ENCODE data around the gene IAH1. TPM values are rescaled to one million over a fixed set of nuclear protein-coding genes. Genes with fewer than 3 reads are reported as not detected.

Gene IAH1
- total RNA-seq, 2 donors from 2014 or later: 37.7 to 53.9 TPM

DNA sequence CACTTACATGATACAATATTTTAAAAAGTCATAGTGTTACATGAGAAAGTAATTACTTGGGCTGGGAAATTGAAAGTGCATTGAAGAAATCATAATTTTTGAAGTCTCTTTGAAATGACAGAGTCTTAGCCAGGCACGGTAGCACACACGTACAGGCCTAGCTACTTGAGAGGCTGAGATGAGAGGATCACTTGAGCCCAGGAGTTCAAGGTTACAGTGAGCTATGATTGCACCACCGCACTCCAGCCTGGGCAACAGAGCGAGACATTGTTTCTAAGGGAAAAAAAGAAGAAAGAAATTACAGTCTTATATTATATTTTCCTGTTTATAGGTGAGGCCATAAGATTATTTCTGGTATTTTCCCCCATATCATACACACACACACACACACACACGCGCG lies 9.2 kb upstream of the IAH1 start:
- TF ChIP-seq, protein P1, sequence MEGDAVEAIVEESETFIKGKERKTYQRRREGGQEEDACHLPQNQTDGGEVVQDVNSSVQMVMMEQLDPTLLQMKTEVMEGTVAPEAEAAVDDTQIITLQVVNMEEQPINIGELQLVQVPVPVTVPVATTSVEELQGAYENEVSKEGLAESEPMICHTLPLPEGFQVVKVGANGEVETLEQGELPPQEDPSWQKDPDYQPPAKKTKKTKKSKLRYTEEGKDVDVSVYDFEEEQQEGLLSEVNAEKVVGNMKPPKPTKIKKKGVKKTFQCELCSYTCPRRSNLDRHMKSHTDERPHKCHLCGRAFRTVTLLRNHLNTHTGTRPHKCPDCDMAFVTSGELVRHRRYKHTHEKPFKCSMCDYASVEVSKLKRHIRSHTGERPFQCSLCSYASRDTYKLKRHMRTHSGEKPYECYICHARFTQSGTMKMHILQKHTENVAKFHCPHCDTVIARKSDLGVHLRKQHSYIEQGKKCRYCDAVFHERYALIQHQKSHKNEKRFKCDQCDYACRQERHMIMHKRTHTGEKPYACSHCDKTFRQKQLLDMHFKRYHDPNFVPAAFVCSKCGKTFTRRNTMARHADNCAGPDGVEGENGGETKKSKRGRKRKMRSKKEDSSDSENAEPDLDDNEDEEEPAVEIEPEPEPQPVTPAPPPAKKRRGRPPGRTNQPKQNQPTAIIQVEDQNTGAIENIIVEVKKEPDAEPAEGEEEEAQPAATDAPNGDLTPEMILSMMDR (IDR thresholded peaks at IDR 0.05): no peak
- Histone ChIP-seq H3K27me3 (no peaks in the 10 kb centered on the region), H3K4me3 (no peak overlapping the region), H3K4me1 (no peaks in the 10 kb centered on the region), H3K27ac (no peak overlapping the region), H3K9ac (ENCODE audit: low read depth in 2 of 2, low read length in 2 of 2) (no peak overlapping the region), H3K36me3 (no peaks in the 10 kb centered on the region), H3K9me3 (no peaks in the 10 kb centered on the region)
- no peak for DNase-seq
- intact Hi-C loops (cut with DNase I): no loop called here

DNA sequence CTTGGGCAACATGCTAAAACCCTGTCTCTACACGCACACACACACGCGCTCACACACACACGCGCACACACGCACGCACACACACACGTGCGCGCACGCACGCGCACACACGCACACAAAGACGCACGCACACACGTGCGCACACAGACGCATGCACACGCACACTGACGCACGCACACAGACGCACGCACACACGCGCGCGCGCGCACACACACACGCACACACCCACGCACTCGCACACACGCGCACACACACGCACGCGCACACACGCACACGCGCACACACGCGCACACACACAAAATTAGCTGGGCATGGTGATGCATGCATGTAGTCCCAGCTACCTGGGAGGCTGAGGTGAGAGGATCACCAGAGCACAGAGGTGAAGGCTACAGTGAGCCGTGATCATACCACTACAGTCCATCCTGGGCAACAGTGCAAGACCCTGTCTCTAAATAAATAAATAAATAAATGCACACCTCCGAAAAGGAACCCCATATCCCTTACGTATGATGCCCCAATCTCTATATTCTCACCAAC lies 8.1 kb upstream of the IAH1 start:
- H3K9me3 ChIP-seq: no peaks in the 10 kb centered on the region
- H3K4me1 ChIP-seq: no peaks in the 10 kb centered on the region
- H3K36me3 ChIP-seq: no peaks in the 10 kb centered on the region
- no peak for DNase-seq
- TF ChIP-seq, protein P1 (IDR thresholded peaks at IDR 0.05): no peak
- intact Hi-C loops (cut with DNase I): no loop called here
- H3K9ac ChIP-seq (ENCODE audit: low read depth in 2 of 2, low read length in 2 of 2): no peak overlapping the region
- no peak overlapping the region for H3K4me3 ChIP-seq
- no peak overlapping the region for H3K27ac ChIP-seq
- H3K27me3 ChIP-seq: no peaks in the 10 kb centered on the region

DNA sequence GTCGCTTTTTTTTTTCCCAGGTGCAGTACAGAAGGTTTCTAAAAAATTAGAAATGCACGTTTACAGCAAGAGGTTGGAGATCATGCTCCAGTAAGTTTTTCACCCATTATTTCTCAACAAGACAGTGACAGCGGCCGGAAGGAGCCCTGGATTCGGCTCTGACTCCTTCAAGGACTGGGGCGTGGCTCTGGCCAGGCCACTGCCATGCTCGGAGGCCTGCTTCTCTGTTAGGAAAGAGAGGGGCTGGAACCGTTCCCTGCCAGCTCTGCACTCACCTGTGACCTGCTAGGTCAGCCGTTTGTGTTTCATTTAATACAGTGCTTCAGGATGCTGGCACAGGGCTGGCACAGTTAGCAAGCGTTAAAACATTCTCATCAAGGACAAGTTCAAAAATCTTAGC lies 6.7 kb upstream of the IAH1 start:
- Histone ChIP-seq H3K4me3 (no peak overlapping the region), H3K9me3 (no peaks in the 10 kb centered on the region), H3K36me3 (no peaks in the 10 kb centered on the region), H3K27me3 (no peaks in the 10 kb centered on the region), H3K27ac (no peak overlapping the region), H3K9ac (ENCODE audit: low read depth in 2 of 2, low read length in 2 of 2) (no peak overlapping the region), H3K4me1 (no peaks in the 10 kb centered on the region)
- TF ChIP-seq, protein P1 (IDR thresholded peaks at IDR 0.05): no peak
- intact Hi-C loops (cut with DNase I): no loop called here
- DNase-seq: no peak

DNA sequence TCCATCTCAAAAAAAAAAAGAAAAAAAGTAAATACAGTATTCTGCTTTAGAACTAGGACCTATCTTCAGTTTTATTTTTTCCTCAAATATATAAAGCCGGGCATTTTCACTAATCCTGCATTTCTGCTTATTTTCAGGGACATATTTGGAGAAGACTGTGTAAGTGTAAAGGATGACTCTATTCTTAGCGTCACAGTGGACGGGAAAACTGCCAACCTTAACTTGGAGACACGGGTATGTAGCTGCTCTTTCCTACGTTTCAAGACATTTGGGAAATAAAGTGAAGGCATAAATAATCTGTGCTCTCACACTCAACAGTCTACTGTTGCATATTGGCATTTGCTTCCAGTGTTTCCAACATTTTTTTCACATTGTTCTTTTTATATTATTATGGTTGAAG lies 3.1 kb upstream of the IAH1 start:
- Histone ChIP-seq H3K4me3 (no peak overlapping the region), H3K27ac (no peak overlapping the region), H3K4me1 (peaks cover 8% of the 10 kb centered on the region), H3K27me3 (no peaks in the 10 kb centered on the region), H3K9ac (ENCODE audit: low read depth in 2 of 2, low read length in 2 of 2) (no peak overlapping the region), H3K36me3 (no peaks in the 10 kb centered on the region), H3K9me3 (no peaks in the 10 kb centered on the region)
- no peak for DNase-seq
- TF ChIP-seq, protein P1 (IDR thresholded peaks at IDR 0.05): no peak
- intact Hi-C loops (cut with DNase I): no loop called here

DNA sequence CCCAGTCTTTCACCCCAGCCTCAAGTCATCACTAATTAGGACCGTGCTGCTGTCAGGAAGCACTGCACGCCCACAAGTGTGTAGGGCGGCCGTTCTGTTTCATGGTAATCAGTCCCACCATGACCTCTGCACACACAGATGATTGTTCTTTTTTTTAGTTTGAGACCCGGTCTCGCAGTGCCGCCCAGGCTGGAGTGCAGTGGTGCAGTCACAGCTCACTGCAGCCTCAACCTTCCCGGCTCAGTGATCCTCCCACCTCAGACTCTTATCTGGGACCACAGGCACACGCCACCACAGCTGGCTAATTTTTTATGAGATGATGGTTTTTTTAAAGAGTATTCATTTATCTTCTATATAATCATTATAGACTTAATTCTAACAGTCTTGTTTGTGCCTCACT lies 1.8 kb upstream of the IAH1 start:
- intact Hi-C loops (cut with DNase I): no loop called here
- H3K36me3 ChIP-seq: no peaks in the 10 kb centered on the region
- TF ChIP-seq, protein P1 (IDR thresholded peaks at IDR 0.05): no peak
- no peaks in the 10 kb centered on the region for H3K9me3 ChIP-seq
- H3K4me1 ChIP-seq: peaks cover 8% of the 10 kb centered on the region
- no peaks in the 10 kb centered on the region for H3K27me3 ChIP-seq
- DNase-seq: no peak
- no peak overlapping the region for H3K9ac ChIP-seq (ENCODE audit: low read depth in 2 of 2, low read length in 2 of 2)
- no peak overlapping the region for H3K4me3 ChIP-seq
- no peak overlapping the region for H3K27ac ChIP-seq

Data from colonic mucosa (tissue), 4 donors.